Endothelial cell of umbilical vein (primary cell): Measurements from ENCODE around the gene COL6A3. TPM values are rescaled to one million over a fixed set of nuclear protein-coding genes. Genes with fewer than 3 reads are reported as not detected.

Source experiments
- BruUV-seq: library from RNA; stranded (reverse); fragments of 400-500 nt; replicated peaks from 2 replicates; lab custom pipeline; 2021; lab: Mats Ljungman, UMichigan
- CTCF ChIA-PET: fragments of 300-600, 350-600 bp; sonication (Branson Sonifier 250); formaldehyde crosslinking; loops from one replicate; lab custom pipeline; 2021; ENCODE audit warnings: antibody characterized with exemption, inconsistent platforms; lab: Charles Lee
- POLR2A ChIA-PET: fragments of 300-600, 350-600 bp; sonication (Branson Sonifier 250); formaldehyde crosslinking; loops from one replicate; lab custom pipeline; 2021; ENCODE audit warnings: antibody characterized with exemption, inconsistent platforms; lab: Charles Lee
- DNase-seq: peaks from one replicate; pipeline ENCODE4 v3.0.0-alpha.2; 2011; ENCODE audit warnings: low read depth, low spot score
- FAIRE-seq: peaks from 2 replicates; lab custom pipeline; 2011; peaks lifted over from hg19 to GRCh38; lab: Jason Lieb, UNC
- H2AFZ ChIP-seq: 2 replicates; pipeline ENCODE4 v1.6.0; 2012; ENCODE audit warnings: low read depth, low read length, control low read depth, inconsistent platforms
- H3K27ac ChIP-seq: 2 replicates; pipeline ENCODE4 v1.5.1; 2011; ENCODE audit warnings: low read depth, mild to moderate bottlenecking, control low read depth, low read length, moderate library complexity; ENCODE audit not compliant: insufficient read depth
- H3K27me3 ChIP-seq, 2 experiments: 2 replicates each; pipeline versions ENCODE4 v1.6.0 to v1.6.1; 2011; ENCODE audit warnings: low read length in 2 of 2, mixed read lengths in 1 of 2; ENCODE audit not compliant: control insufficient read depth in 2 of 2, insufficient read depth in 2 of 2
- H3K36me3 ChIP-seq, 2 experiments: 2 replicates in 1 of 2; 3 replicates in 1 of 2; pipeline ENCODE4 v1.5.1; 2011; ENCODE audit warnings: low read length in 2 of 2, mild to moderate bottlenecking in 1 of 2, moderate library complexity in 1 of 2; ENCODE audit not compliant: control insufficient read depth in 2 of 2, insufficient read depth in 2 of 2; ENCODE audit errors: extremely low read depth in 1 of 2
- H3K4me1 ChIP-seq: 3 replicates; pipeline ENCODE4 v1.5.1; 2011; ENCODE audit warnings: mild to moderate bottlenecking, low read length; ENCODE audit not compliant: control insufficient read depth, insufficient read depth; ENCODE audit errors: extremely low read depth
- H3K4me2 ChIP-seq: 2 replicates; pipeline ENCODE4 v1.6.1; 2011; ENCODE audit warnings: low read length, control low read depth, mixed read lengths; ENCODE audit not compliant: insufficient read depth
- H3K4me3 ChIP-seq, 3 experiments: fragments of 200-600 bp in 1 of 3; sonication (generic), shearing (Covaris generic) in 1 of 3; replicated peaks in 1 of 3; 2 replicates each; pipeline ENCODE4 v1.5.1; 2011 to 2016; ENCODE audit warnings: control low read depth in 3 of 3, low read length in 3 of 3, mild to moderate bottlenecking in 2 of 3, inconsistent platforms in 1 of 3, low read depth in 1 of 3, moderate library complexity in 1 of 3; ENCODE audit not compliant: insufficient read depth in 1 of 3
- H3K79me2 ChIP-seq: 2 replicates; pipeline ENCODE4 v1.6.0; 2012; ENCODE audit warnings: low read length, inconsistent platforms; ENCODE audit not compliant: control insufficient read depth, insufficient read depth
- H3K9ac ChIP-seq: replicated peaks from 2 replicates; pipeline ENCODE3; 2011; ENCODE audit warnings: low read length, control low read depth; ENCODE audit not compliant: insufficient read depth; ENCODE audit errors: extremely low read depth
- H3K9me1 ChIP-seq: replicated peaks from 3 replicates; pipeline ENCODE4 v1.6.0; 2011; ENCODE audit warnings: mild to moderate bottlenecking, low read length; ENCODE audit not compliant: control insufficient read depth, insufficient read depth; ENCODE audit errors: extremely low read depth
- H3K9me3 ChIP-seq: replicated peaks from 2 replicates; pipeline ENCODE4 v1.5.1; 2012; ENCODE audit warnings: low read length, inconsistent platforms; ENCODE audit not compliant: control insufficient read depth, insufficient read depth
- H4K20me1 ChIP-seq: replicated peaks from 2 replicates; pipeline ENCODE3; 2011; ENCODE audit warnings: mild to moderate bottlenecking, low read length; ENCODE audit not compliant: control insufficient read depth, insufficient read depth; ENCODE audit errors: extremely low read depth
- EZH2 ChIP-seq: IDR thresholded peaks from 2 replicates; pipeline ENCODE4 v1.6.1; 2012; ENCODE audit warnings: borderline replicate concordance, low read depth, mild to moderate bottlenecking, moderate library complexity, low read length, inconsistent platforms; ENCODE audit not compliant: severe bottlenecking
- FOS ChIP-seq: IDR thresholded peaks from 2 replicates; pipeline ENCODE4 v1.6.1; 2011; ENCODE audit warnings: mild to moderate bottlenecking, low read length, moderate library complexity, borderline replicate concordance; ENCODE audit not compliant: insufficient read depth
- GATA2 ChIP-seq: IDR thresholded peaks from 2 replicates; pipeline ENCODE4 v1.7.0; 2011; ENCODE audit warnings: low read depth, mild to moderate bottlenecking, moderate library complexity, mixed read lengths, low read length; ENCODE audit not compliant: insufficient read length, insufficient read depth
- JUN ChIP-seq: IDR thresholded peaks from 2 replicates; pipeline ENCODE4 v1.6.1; 2011; ENCODE audit warnings: borderline replicate concordance, low read depth; ENCODE audit not compliant: insufficient read length, insufficient read depth
- MAX ChIP-seq: IDR thresholded peaks from 2 replicates; pipeline ENCODE4 v1.6.1; 2011; ENCODE audit not compliant: insufficient read depth, insufficient read length
- MYC ChIP-seq: IDR thresholded peaks from one replicate; pipeline ENCODE4 v1.6.1; 2011; ENCODE audit warnings: mild to moderate bottlenecking, low read depth, low read length
- POLR2A ChIP-seq: IDR thresholded peaks from 2 replicates; pipeline ENCODE4 v1.6.1; 2012; ENCODE audit warnings: low read depth, mild to moderate bottlenecking, control low read depth, low read length
- POLR2AphosphoS5 ChIP-seq: IDR thresholded peaks from 2 replicates; pipeline ENCODE4 v1.6.1; 2012; ENCODE audit warnings: low read depth, mild to moderate bottlenecking, control low read depth, low read length, moderate library complexity; ENCODE audit not compliant: insufficient read depth
- dilution Hi-C: fragments of 300-500 bp; cut with MboI; formaldehyde crosslinking; loops from one replicate; pipeline ENCODE4 v1.15.0; 2019; ENCODE audit warnings: low sequenced_read_pairs; ENCODE audit not compliant: extremely low pct_ligation_motif_present
- intact Hi-C: fragments of 100-400 bp; cut with micrococcal nuclease; formaldehyde crosslinking; loops from one replicate; pipeline ENCODE4 v1.10.0; 2022
- polyA plus RNA-seq, 4 experiments: library from polyadenylated mRNA; depleted of rRNA in 3 of 4; stranded (reverse) in 3 of 4; unstranded in 1 of 4; fragments of >200 nt; gene quantifications; 2 replicates each; pipeline versions ENCODE4 v1.2.1 to v1.2.3, GENCODE V29; 2011 to 2012; ENCODE audit warnings: missing spikeins in 1 of 4
- total RNA-seq: library from RNA; stranded (reverse); gene quantifications from 2 replicates; pipeline ENCODE4 v1.2.3, GENCODE V29; 2021
- TF ChIP-seq, protein P1 (sequence below), 2 donors: IDR thresholded peaks; 1 replicate in 1 of 2; 2 replicates in 1 of 2; pipeline ENCODE4 v1.5.1; 2011; ENCODE audit warnings: low read length in 2 of 2, mild to moderate bottlenecking in 2 of 2, moderate library complexity in 2 of 2, control low read depth in 1 of 2, inconsistent platforms in 1 of 2, low read depth in 1 of 2; ENCODE audit not compliant: insufficient read depth in 1 of 2; ENCODE audit errors: extremely low read depth in 1 of 2

Gene COL6A3
- total and polyA plus RNA-seq, 2 donors (not counting 3 experiments of a cell fraction or from before 2014, with no cell fraction given), result 0.03 TPM; not detected in 1

- Histone ChIP-seq H3K36me3 (no peaks in the 10 kb centered on the region), H3K4me1 (peaks cover 11% of the 10 kb centered on the region), H4K20me1 (no peaks in the 10 kb centered on the region), H3K79me2 (no peaks in the 10 kb centered on the region), H3K9me1 (no peaks in the 10 kb centered on the region), H3K9ac (no peak overlapping the region), H3K9me3 (no peaks in the 10 kb centered on the region), H3K4me2 (no peak overlapping the region), H3K4me3 (no peak overlapping the region), H2AFZ (no peak overlapping the region), H3K27me3 (peaks cover 51 to 54% of the 10 kb centered on the region in 2 experiments), H3K27ac (no peak overlapping the region)
- ChIA-PET POLR2A (no interaction called here), CTCF (interaction anchor here (1.1 kb wide), 1 partner anchor 24 kb away, joined by 5 read pairs; no protein-coding TSS in a partner anchor)
- intact Hi-C loops, result no loop called here
- BruUV-seq, result no TSS peak
- TF ChIP-seq POLR2A (no peak), EZH2 (no peak), JUN (no peak)
- TF ChIP-seq, protein P1, sequence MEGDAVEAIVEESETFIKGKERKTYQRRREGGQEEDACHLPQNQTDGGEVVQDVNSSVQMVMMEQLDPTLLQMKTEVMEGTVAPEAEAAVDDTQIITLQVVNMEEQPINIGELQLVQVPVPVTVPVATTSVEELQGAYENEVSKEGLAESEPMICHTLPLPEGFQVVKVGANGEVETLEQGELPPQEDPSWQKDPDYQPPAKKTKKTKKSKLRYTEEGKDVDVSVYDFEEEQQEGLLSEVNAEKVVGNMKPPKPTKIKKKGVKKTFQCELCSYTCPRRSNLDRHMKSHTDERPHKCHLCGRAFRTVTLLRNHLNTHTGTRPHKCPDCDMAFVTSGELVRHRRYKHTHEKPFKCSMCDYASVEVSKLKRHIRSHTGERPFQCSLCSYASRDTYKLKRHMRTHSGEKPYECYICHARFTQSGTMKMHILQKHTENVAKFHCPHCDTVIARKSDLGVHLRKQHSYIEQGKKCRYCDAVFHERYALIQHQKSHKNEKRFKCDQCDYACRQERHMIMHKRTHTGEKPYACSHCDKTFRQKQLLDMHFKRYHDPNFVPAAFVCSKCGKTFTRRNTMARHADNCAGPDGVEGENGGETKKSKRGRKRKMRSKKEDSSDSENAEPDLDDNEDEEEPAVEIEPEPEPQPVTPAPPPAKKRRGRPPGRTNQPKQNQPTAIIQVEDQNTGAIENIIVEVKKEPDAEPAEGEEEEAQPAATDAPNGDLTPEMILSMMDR (IDR thresholded peaks at IDR 0.05; ENCODE audit: extremely low read depth in 1 of 2, insufficient read depth in 1 of 2, low read depth in 1 of 2, low read length in 2 of 2), result no peak
- DNase-seq, result no peak
- FAIRE-seq, result no peak
- dilution Hi-C loops, result no loop called here
Observed at GRCh38 chr2:237445611-237446337, 31.8 kb upstream of the COL6A3 start.

GRCh38 chr2:237444071-237444470 is 30.1 kb upstream of the COL6A3 start:
- Histone ChIP-seq H3K4me3 (no peak overlapping the region), H3K79me2 (no peaks in the 10 kb centered on the region), H3K36me3 (no peaks in the 10 kb centered on the region), H4K20me1 (no peaks in the 10 kb centered on the region), H3K27me3 (peaks cover 60 to 63% of the 10 kb centered on the region in 2 experiments), H3K4me2 (no peak overlapping the region), H3K9ac (no peak overlapping the region), H2AFZ (no peak overlapping the region), H3K27ac (no peak overlapping the region), H3K9me3 (no peaks in the 10 kb centered on the region), H3K4me1 (peaks cover 1% of the 10 kb centered on the region), H3K9me1 (no peaks in the 10 kb centered on the region)
- CTCF ChIA-PET, result interaction anchor here (0.6 to 1.6 kb wide), 3 partner anchors 17 to 279 kb away, joined by 3 to 5 read pairs (median 4); no protein-coding TSS in a partner anchor
- POLR2A ChIA-PET, result no interaction called here
- FAIRE-seq (no peak), DNase-seq (no peak)
- TF ChIP-seq JUN (no peak), POLR2AphosphoS5 (no peak), EZH2 (no peak), POLR2A (no peak), GATA2 (no peak), FOS (no peak), MYC (no peak), MAX (no peak)
- TF ChIP-seq, protein P1 (IDR thresholded peaks at IDR 0.05; ENCODE audit: extremely low read depth in 1 of 2, insufficient read depth in 1 of 2, low read depth in 1 of 2, low read length in 2 of 2), result no peak
- BruUV-seq, result no TSS peak
- dilution Hi-C loops, result no loop called here
- intact Hi-C loops, result no loop called here
